Gastrocnemius medialis (tissue), 4 donors: Measurements from ENCODE around the gene SPOPL. TPM values are rescaled to one million over a fixed set of nuclear protein-coding genes. Genes with fewer than 3 reads are reported as not detected.

Source experiments
- ATAC-seq, 2 donors: fragments of 150-250 bp; one replicate each; pipeline ENCODE4 v1.9.1; 2016
- DNase-seq, 2 donors: peaks; one replicate each; pipeline ENCODE4 v3.0.0-alpha.2; 2019
- H3K27ac ChIP-seq, 4 donors: fragments of 200-600 bp; sonication (generic); 1 replicate in 1 of 4; 2 replicates in 3 of 4; pipeline ENCODE4 v1.5.1; 2016 to 2018; ENCODE audit warnings: mild to moderate bottlenecking in 2 of 4, moderate library complexity in 1 of 4
- H3K27me3 ChIP-seq, 3 donors: fragments of 200-600 bp; sonication (generic) in 2 of 3; 1 replicate in 1 of 3; 2 replicates in 2 of 3; pipeline versions ENCODE4 v1.5.1 to v1.6.0; 2016 to 2019; ENCODE audit warnings: mild to moderate bottlenecking in 1 of 3, moderate library complexity in 1 of 3
- H3K36me3 ChIP-seq, 2 donors: fragments of 200-600 bp; sonication (generic) in 1 of 2; one replicate each; pipeline ENCODE4 v1.5.1; 2017 to 2018
- H3K4me1 ChIP-seq, 2 donors: fragments of 200-600 bp; sonication (generic) in 1 of 2; one replicate each; pipeline ENCODE4 v1.5.1; 2016 to 2017; ENCODE audit warnings: mild to moderate bottlenecking in 2 of 2
- H3K4me3 ChIP-seq, 4 donors: fragments of 200-600 bp; sonication (generic) in 3 of 4; 1 replicate in 1 of 4; 2 replicates in 3 of 4; pipeline ENCODE4 v1.5.1; 2016 to 2019; ENCODE audit warnings: mild to moderate bottlenecking in 2 of 4
- H3K9me3 ChIP-seq, 3 donors: fragments of 200-600 bp; sonication (generic) in 2 of 3; 1 replicate in 1 of 3; 2 replicates in 2 of 3; pipeline ENCODE4 v1.5.1; 2016 to 2019
- POLR2A ChIP-seq, 2 donors: fragments of 450-650 bp; IDR thresholded peaks; one replicate each; pipeline ENCODE4 v1.6.1; 2017; ENCODE audit warnings: antibody characterized with exemption in 2 of 2, mild to moderate bottlenecking in 2 of 2, moderate library complexity in 2 of 2
- in situ Hi-C, 4 donors: fragments of 200-750 bp; cut with MboI; loops; one replicate each; pipeline versions ENCODE4 v1.15.0 to v1.8.0; 2017; ENCODE audit warnings: low sequenced_read_pairs in 4 of 4
- intact Hi-C: fragments of 100-400 bp; cut with DNase I; formaldehyde crosslinking; loops from one replicate; pipeline ENCODE4 v1.15.1; 2023; ENCODE audit warnings: low total_unique reads
- total RNA-seq, 4 donors: library from RNA; depleted of rRNA; stranded (reverse); fragments of >200 nt; gene quantifications; one replicate each; pipeline versions ENCODE4 v1.1.0 to v1.2.3, GENCODE V29; 2016
- TF ChIP-seq, protein P1 (sequence below), 5 experiments: fragments of 450-650 bp in 3 of 5; fragments of 200-600 bp in 2 of 5; sonication (generic) in 2 of 5; IDR thresholded peaks in 4 of 5; conservative IDR thresholded peaks in 1 of 5; 1 replicate in 4 of 5; 2 replicates in 1 of 5; pipeline ENCODE4 v1.5.1; 2016 to 2019; ENCODE audit warnings: antibody characterized with exemption in 5 of 5, mild to moderate bottlenecking in 3 of 5, moderate library complexity in 3 of 5

Gene SPOPL
- total RNA-seq, 4 donors from 2014 or later: 11.2 to 17.7 (median 12.5) TPM

DNA sequence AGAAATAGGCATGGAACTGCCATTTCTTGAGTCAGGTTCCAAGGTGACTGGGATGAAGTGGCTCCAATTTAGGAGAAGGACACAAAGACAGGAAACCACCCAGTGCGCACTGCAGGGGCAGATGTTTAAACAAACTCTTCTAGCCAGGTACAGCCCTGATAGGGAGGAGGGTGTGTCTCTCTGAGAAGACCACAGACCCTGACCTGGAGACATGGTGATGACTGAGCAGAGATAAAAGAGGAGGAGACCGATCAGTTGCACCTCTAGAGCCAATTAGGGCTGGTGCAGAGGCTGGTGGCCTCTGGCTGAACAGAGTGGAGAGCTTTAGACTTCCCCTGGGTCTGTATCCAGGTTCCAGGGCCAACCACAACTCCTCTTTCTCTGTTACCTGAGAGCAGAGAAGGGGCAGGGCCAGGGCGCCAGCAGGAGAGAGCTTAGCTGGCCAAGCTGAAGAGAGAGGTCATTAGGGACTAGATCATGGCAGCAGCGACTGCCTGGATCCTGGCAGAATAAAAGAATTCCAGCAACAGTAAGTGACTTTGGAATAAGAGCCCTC, 5.4 kb upstream of the SPOPL start:
- intact Hi-C loops (no loop called here), in situ Hi-C loops (no loop called here)
- DNase-seq: no peak
- Histone ChIP-seq H3K36me3 (no peaks in the 10 kb centered on the region), H3K27ac (no peak overlapping the region), H3K27me3 (no peaks in the 10 kb centered on the region), H3K4me3 (no peak overlapping the region), H3K4me1 (peaks cover 7 to 14% of the 10 kb centered on the region in 2 donors), H3K9me3 (no peaks in the 10 kb centered on the region)
- TF ChIP-seq, protein P1, sequence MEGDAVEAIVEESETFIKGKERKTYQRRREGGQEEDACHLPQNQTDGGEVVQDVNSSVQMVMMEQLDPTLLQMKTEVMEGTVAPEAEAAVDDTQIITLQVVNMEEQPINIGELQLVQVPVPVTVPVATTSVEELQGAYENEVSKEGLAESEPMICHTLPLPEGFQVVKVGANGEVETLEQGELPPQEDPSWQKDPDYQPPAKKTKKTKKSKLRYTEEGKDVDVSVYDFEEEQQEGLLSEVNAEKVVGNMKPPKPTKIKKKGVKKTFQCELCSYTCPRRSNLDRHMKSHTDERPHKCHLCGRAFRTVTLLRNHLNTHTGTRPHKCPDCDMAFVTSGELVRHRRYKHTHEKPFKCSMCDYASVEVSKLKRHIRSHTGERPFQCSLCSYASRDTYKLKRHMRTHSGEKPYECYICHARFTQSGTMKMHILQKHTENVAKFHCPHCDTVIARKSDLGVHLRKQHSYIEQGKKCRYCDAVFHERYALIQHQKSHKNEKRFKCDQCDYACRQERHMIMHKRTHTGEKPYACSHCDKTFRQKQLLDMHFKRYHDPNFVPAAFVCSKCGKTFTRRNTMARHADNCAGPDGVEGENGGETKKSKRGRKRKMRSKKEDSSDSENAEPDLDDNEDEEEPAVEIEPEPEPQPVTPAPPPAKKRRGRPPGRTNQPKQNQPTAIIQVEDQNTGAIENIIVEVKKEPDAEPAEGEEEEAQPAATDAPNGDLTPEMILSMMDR (IDR thresholded peaks at IDR 0.05 in 4 of 5, conservative IDR thresholded peaks at IDR 0.05 in 1 of 5): no peak
- TF ChIP-seq POLR2A (IDR thresholded peaks at IDR 0.05): no peak
- no peak for ATAC-seq

DNA sequence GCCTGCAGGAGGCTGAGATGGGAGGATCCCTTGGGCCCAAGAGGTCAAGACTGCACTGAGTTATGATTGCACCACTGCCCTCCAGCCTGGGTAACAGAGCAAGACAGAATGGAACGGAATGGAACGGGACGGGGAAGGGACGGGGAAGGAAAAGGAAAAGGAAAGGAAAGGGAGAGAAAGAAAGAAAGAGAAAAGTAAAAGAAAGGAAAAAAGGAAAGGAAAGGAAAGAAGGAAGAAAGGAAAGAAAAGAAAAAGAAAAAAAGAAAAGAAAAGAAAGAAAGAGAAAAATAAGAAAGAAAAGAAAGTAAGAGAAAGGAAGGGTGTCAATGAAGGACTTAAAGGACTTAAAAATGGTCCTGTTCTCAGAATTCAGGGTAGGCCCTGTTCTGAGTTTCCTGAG, 4.3 kb upstream of the SPOPL start:
- Histone ChIP-seq H3K36me3 (no peaks in the 10 kb centered on the region), H3K9me3 (no peaks in the 10 kb centered on the region), H3K4me3 (no peak overlapping the region), H3K27me3 (no peaks in the 10 kb centered on the region), H3K27ac (no peak overlapping the region), H3K4me1 (peaks cover 7 to 14% of the 10 kb centered on the region in 2 donors)
- intact Hi-C loops (no loop called here), in situ Hi-C loops (no loop called here)
- ATAC-seq (no peak), DNase-seq (no peak)
- TF ChIP-seq, protein P1 (IDR thresholded peaks at IDR 0.05 in 4 of 5, conservative IDR thresholded peaks at IDR 0.05 in 1 of 5): no peak
- no peak for TF ChIP-seq POLR2A (IDR thresholded peaks at IDR 0.05)

DNA sequence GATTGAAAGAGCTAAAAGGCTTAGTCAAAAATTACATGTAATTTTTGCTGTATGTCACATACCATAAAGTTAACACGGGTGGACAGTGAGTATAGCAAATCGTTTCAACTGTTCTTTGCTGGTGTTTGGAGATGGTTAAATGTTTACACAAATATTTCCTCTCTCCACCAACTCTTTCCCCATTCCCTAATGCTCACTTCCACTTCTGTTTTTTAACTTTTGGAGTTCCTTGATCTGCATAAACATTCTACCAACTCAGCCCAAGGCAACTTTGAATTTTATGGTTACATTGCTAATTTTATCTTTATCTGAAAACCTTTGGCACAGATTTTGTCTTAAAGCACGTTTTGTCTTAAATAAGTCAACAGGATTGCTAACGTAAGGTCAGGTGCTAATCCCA, 1.9 kb upstream of the SPOPL start:
- Histone ChIP-seq H3K27ac (no peak overlapping the region), H3K36me3 (no peaks in the 10 kb centered on the region), H3K27me3 (no peaks in the 10 kb centered on the region), H3K4me3 (no peak overlapping the region), H3K9me3 (no peaks in the 10 kb centered on the region), H3K4me1 (peaks cover 26 to 37% of the 10 kb centered on the region in 2 donors)
- no peak for TF ChIP-seq POLR2A (IDR thresholded peaks at IDR 0.05)
- in situ Hi-C loops (no loop called here), intact Hi-C loops (loop anchor here (5.0 to 10.0 kb wide), 2 partner anchors 48 to 535 kb away; partner anchors contain the start of gene HNMT)
- ATAC-seq (no peak), DNase-seq (no peak)

DNA sequence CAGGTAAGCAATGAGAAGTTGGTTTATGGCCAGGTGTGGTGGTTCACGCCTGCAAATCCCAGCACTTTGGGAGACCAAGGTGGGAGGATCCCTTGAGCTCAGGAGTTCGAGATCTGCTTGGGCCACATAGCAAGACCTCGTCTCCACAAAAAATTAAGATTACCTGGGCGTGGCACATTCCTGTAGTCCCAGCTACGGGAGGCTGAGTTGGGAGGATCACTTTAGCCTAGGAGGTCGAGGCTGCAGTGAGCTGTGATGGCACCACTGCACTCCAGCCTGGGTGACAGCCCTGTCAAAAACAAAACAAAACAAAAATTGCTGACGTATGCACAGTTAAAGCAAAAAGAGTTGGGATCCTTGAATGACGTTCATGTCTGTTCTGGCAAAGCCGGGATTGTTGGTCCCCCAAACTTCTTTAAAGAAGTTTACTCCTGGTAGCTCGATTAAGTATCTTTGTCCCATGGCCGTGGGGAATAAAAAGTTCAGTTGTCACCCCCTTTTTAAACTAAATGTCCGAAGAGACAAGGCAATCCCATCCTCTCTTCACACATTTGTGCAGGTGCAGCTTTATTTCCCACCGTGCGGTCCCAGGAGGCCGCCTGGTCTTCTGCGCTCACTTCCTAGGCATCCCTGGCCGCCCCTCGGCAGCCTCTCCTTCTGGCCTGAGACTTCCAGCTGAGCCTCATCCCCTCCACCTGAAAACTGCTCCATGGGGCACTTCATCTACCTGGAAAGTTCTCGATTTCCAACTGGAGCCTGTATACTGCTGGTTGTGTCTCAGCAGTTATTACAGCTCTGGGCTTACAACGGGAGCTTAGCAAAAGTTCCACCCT, 762 bp upstream of the SPOPL start:
- Histone ChIP-seq H3K27ac (peak overlapping the region; percentile 87 to 93 (median 90)), H3K4me3 (peak overlapping the region; percentile 65 to 93 (median 79)), H3K9me3 (no peaks in the 10 kb centered on the region), H3K4me1 (peaks cover 29 to 35% of the 10 kb centered on the region in 2 donors), H3K27me3 (no peaks in the 10 kb centered on the region), H3K36me3 (no peaks in the 10 kb centered on the region)
- ATAC-seq (peak; percentile 40 to 43), DNase-seq (peak in 1 of 2 donors; percentile 3)
- in situ Hi-C loops: no loop called here
- TF ChIP-seq, protein P1 (IDR thresholded peaks at IDR 0.05 in 4 of 5, conservative IDR thresholded peaks at IDR 0.05 in 1 of 5): no peak
- TF ChIP-seq POLR2A (IDR thresholded peaks at IDR 0.05): no peak
- intact Hi-C loops: loop anchor here (5.0 to 10.0 kb wide), 2 partner anchors 46 to 536 kb away; partner anchors contain the start of gene HNMT
